Muscle layer of duodenum (tissue), 2 donors: Measurements from ENCODE around the gene BUB1B.

Source experiments
- H3K27ac ChIP-seq: one replicate; pipeline ENCODE4 v1.7.0; 2013; ENCODE audit warnings: mild to moderate bottlenecking, low read length
- H3K27me3 ChIP-seq: one replicate; pipeline ENCODE4 v1.7.0; 2013; ENCODE audit warnings: low read depth, mild to moderate bottlenecking, control low read depth, low read length
- H3K36me3 ChIP-seq, 2 donors: one replicate each; pipeline ENCODE4 v1.7.0; 2013; ENCODE audit warnings: low read length in 2 of 2, control low read depth in 1 of 2, mild to moderate bottlenecking in 1 of 2; ENCODE audit not compliant: insufficient read depth in 2 of 2, control insufficient read depth in 1 of 2
- H3K4me1 ChIP-seq, 2 donors: one replicate each; pipeline ENCODE4 v1.7.0; 2013; ENCODE audit warnings: low read length in 2 of 2, mild to moderate bottlenecking in 2 of 2, control low read depth in 1 of 2, moderate library complexity in 1 of 2; ENCODE audit not compliant: insufficient read depth in 2 of 2, control insufficient read depth in 1 of 2
- H3K4me3 ChIP-seq, 2 donors: one replicate each; pipeline ENCODE4 v1.7.0; 2013; ENCODE audit warnings: low read length in 2 of 2, low read depth in 1 of 2, mild to moderate bottlenecking in 1 of 2
- H3K9me3 ChIP-seq, 2 donors: one replicate each; pipeline ENCODE4 v1.7.0; 2013; ENCODE audit warnings: low read length in 2 of 2, control low read depth in 1 of 2, mild to moderate bottlenecking in 1 of 2; ENCODE audit not compliant: control insufficient read depth in 1 of 2
- donor health status: healthy.

BUB1B gene

DNA sequence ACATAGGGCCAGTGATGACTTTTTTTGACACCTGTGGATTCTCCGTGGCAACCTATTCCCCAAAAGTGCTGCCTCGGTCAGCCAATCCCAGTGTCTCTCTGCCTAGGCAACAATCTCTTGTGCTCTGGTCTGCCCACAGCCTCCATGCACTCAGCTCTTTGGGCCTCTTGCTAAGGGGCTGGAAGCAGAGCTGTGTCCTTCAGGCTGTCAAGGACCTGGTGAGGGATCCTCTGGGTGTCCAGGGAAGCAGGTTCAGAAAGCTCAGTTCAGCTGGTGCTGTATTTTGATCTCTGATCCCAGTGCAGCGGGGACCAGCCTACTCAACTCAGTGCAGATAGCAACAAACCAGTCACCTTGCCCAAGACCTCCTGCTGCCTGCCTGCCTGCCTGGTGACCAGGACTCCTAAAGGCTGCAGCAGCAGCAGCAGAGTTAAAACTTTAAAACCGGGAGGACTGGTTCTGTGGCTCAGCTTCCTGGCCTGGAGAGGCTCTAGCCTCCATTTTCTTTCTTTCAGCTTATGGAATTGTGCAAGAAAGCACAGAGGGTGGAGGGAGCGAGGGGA, 84.2 kb downstream of the BUB1B start:
- no peaks in the 10 kb centered on the region for H3K27me3 ChIP-seq
- no peaks in the 10 kb centered on the region for H3K9me3 ChIP-seq
- H3K36me3 ChIP-seq: no peaks in the 10 kb centered on the region
- H3K4me1 ChIP-seq: no peaks in the 10 kb centered on the region
- no peak overlapping the region for H3K27ac ChIP-seq
- no peak overlapping the region for H3K4me3 ChIP-seq

DNA sequence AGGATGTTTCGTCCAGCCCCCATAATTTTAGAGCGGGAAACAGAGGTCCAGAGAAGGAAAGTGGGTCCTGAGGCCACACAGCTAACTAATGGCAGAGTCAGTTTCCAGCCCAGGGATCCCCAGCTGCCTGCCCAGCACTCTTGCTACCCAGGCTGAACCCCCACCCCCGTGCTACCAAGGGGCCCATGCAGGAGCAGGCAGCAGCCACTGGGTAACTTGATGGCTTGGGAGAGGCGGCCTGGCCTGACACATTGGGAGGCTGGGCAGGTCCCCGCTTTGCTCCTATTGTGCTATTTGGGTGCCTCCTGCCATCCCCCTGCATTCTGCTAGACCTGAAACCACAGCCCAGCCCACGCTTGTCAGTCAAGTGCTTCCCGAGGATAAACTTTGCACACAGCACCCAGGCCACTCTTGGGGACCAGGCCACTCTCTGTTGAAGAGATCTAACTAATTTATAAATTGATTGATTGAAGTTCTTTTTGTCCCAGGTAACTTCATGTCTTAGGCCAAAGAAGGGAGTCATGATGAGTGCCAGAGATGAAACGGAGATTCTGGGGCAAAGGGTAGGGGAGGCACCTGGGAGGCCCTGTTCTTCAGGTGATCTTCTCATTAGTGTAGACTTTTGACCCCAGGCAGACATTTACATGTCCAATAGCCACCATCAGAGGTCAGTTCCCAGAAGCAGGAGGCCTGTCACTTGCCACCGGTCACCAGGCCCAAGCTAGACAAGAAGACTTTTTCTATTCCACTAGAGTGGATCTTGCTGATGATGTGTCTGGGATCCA, 85.0 kb downstream of the BUB1B start:
- no peak overlapping the region for H3K4me3 ChIP-seq
- H3K27ac ChIP-seq: no peak overlapping the region
- H3K27me3 ChIP-seq: no peaks in the 10 kb centered on the region
- H3K36me3 ChIP-seq: no peaks in the 10 kb centered on the region
- no peaks in the 10 kb centered on the region for H3K9me3 ChIP-seq
- H3K4me1 ChIP-seq: no peaks in the 10 kb centered on the region

GRCh38 chr15:40246496-40247280, 85.8 kb downstream of the BUB1B start:
- H3K4me3 ChIP-seq: no peak overlapping the region
- H3K27me3 ChIP-seq: no peaks in the 10 kb centered on the region
- H3K36me3 ChIP-seq: no peaks in the 10 kb centered on the region
- no peaks in the 10 kb centered on the region for H3K9me3 ChIP-seq
- H3K27ac ChIP-seq: no peak overlapping the region
- no peaks in the 10 kb centered on the region for H3K4me1 ChIP-seq

- no peak overlapping the region for H3K27ac ChIP-seq
- peaks cover 0 to 4% of the 10 kb centered on the region in 2 donors for H3K4me1 ChIP-seq
- H3K4me3 ChIP-seq: no peak overlapping the region
- no peaks in the 10 kb centered on the region for H3K27me3 ChIP-seq
- H3K36me3 ChIP-seq: no peaks in the 10 kb centered on the region
- H3K9me3 ChIP-seq: no peaks in the 10 kb centered on the region
Measured at GRCh38 chr15:40247406-40247971, 86.6 kb downstream of the BUB1B start.

DNA sequence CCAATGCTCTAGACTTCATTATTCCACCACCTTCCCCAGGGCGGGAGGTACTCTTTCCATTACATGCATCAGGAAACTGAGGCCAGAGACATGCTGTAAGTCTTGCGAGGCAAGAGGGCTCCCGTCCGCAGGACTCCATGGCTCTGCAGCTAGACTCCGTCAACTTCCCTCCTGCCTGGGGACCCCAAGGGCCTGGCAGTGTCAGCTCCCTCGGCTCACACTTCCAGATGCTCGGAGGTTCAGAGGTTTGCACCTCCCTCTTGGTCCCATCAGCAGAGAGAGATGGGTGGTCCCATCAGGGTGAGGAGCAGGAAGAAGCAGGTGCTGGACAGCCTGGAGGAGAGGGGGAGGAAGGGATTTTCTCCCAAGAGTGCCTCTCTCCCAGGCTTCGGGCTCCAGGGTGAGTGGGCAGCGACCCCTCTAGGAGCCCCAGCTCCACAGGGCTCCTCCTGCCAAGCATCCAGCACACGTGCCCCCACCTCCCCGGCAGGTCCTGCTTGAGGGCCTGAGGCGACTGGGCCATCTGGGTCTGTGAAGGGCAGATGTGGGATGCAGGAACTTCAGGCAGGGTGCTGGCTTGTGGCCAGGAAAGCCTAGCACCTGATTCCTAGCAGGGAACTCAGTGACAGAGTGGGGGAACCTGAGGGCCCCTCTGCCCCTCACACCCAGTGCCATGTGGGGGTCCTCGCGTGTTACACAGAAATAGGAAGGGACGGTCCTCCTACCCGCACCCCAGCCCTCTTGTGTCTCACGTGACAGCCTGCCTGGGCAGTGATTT, 87.3 kb downstream of the BUB1B start:
- H3K9me3 ChIP-seq: no peaks in the 10 kb centered on the region
- peaks cover 5% of the 10 kb centered on the region for H3K27me3 ChIP-seq
- H3K27ac ChIP-seq: no peak overlapping the region
- no peaks in the 10 kb centered on the region for H3K36me3 ChIP-seq
- no peak overlapping the region for H3K4me3 ChIP-seq
- H3K4me1 ChIP-seq: peaks cover 0 to 11% of the 10 kb centered on the region in 2 donors

- Histone ChIP-seq H3K9me3 (no peaks in the 10 kb centered on the region), H3K27ac (no peak overlapping the region), H3K4me1 (peaks cover 0 to 13% of the 10 kb centered on the region in 2 donors), H3K36me3 (no peaks in the 10 kb centered on the region), H3K4me3 (no peak overlapping the region), H3K27me3 (peaks cover 10% of the 10 kb centered on the region)
Measured at GRCh38 chr15:40249477-40250303, 88.8 kb downstream of the BUB1B start.

DNA sequence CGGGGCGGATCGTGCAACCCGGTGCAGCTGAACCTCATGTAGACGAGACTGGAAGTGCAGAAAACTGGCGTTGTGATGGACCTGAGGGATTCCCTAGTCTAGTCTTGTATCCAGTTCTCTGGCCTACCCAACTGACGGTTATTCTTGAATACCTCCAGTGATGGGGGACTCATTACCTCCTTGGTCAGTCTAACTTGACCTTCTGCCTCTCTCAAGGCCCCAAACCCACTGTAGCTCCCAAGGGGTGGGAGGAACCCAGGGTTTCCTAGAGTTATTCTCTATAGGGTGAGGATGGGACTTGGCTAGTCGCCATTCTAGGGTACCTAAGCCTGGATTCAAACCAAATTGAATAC, 89.4 kb downstream of the BUB1B start:
- Histone ChIP-seq H3K27me3 (peaks cover 10% of the 10 kb centered on the region), H3K36me3 (no peaks in the 10 kb centered on the region), H3K4me1 (peaks cover 0 to 13% of the 10 kb centered on the region in 2 donors), H3K27ac (no peak overlapping the region), H3K4me3 (no peak overlapping the region), H3K9me3 (no peaks in the 10 kb centered on the region)

- no peak overlapping the region for H3K27ac ChIP-seq
- no peaks in the 10 kb centered on the region for H3K36me3 ChIP-seq
- H3K4me1 ChIP-seq: peaks cover 0 to 13% of the 10 kb centered on the region in 2 donors
- H3K9me3 ChIP-seq: no peaks in the 10 kb centered on the region
- H3K4me3 ChIP-seq: no peak overlapping the region
- H3K27me3 ChIP-seq: peaks cover 10% of the 10 kb centered on the region
Measured at GRCh38 chr15:40250771-40251483, 90.1 kb downstream of the BUB1B start.

- H3K27ac ChIP-seq: no peak overlapping the region
- H3K4me3 ChIP-seq: no peak overlapping the region
- peaks cover 10% of the 10 kb centered on the region for H3K27me3 ChIP-seq
- peaks cover 0 to 13% of the 10 kb centered on the region in 2 donors for H3K4me1 ChIP-seq
- H3K36me3 ChIP-seq: no peaks in the 10 kb centered on the region
- no peaks in the 10 kb centered on the region for H3K9me3 ChIP-seq
Measured at GRCh38 chr15:40251486-40252140, 90.7 kb downstream of the BUB1B start.

DNA sequence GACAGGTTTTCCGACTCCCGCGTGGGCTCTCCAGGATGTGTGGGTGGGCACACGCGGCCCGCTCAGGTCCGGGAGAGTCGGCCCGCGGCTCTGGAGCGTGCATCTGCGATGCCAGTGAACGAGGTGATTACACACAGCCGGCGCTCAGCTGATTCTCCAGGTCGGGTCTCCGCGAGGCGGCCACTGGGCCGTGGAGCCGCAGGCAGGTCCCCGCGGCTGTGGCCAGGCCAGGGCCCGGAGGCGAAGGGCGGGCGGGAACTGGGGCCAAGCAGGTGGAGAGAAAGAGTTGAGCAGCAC, 91.2 kb downstream of the BUB1B start:
- Histone ChIP-seq H3K9me3 (no peaks in the 10 kb centered on the region), H3K27ac (no peak overlapping the region), H3K27me3 (peaks cover 10% of the 10 kb centered on the region), H3K4me1 (peaks cover 0 to 13% of the 10 kb centered on the region in 2 donors), H3K4me3 (peak overlapping the region in 1 of 2 donors; percentile 68), H3K36me3 (no peaks in the 10 kb centered on the region)
